ENCODE measurements around the gene MTFMT. TPM values are rescaled to one million over a fixed set of nuclear protein-coding genes. Genes with fewer than 3 reads are reported as not detected.

The MTFMT gene
- total RNA-seq, 2 donors from 2014 or later = 13.9 to 23.6 TPM

DNA sequence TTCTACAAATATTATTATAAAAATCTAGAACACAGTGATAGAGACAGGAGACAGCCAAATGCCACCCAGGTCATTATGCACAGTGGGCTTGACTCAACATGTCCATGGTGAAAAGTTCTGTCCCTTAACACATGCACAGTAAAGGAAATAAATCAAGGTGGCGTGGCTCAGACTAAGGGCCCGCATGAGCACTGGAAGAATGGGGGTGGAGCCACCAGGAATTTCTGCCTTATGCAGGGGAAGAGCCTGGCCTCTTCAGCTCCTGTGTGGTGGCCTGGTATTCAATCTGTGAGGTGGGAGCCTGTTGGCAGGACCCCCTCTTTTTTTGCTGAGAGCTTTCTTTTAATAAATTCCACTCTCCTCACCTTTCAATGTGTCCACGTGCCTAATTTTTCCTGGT is 22.6 kb downstream of the MTFMT start:
- DNase-seq (no peak), ATAC-seq (no peak)
- intact Hi-C loops (cut with DNase I) = no loop called here

DNA sequence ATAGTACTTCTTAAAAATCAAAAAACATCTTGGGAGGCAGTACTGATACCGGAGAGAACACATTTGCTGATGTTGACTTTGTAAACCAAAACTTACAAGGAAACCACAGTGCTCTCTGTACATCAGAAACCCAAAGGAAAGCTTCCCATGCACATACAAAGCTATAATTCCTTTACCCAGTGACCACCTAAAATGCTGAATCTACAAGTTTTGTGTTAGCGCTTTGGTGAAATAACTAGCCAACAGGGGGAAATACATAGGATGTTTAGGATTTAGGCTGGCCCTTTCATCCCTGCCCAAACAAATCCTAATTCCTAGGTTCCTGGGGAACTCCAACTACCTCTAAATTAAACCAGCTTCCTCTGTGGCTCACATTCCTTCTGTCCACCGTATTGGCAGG is 24.4 kb downstream of the MTFMT start:
- ATAC-seq (no peak), DNase-seq (no peak)
- intact Hi-C loops (cut with DNase I) = no loop called here

DNA sequence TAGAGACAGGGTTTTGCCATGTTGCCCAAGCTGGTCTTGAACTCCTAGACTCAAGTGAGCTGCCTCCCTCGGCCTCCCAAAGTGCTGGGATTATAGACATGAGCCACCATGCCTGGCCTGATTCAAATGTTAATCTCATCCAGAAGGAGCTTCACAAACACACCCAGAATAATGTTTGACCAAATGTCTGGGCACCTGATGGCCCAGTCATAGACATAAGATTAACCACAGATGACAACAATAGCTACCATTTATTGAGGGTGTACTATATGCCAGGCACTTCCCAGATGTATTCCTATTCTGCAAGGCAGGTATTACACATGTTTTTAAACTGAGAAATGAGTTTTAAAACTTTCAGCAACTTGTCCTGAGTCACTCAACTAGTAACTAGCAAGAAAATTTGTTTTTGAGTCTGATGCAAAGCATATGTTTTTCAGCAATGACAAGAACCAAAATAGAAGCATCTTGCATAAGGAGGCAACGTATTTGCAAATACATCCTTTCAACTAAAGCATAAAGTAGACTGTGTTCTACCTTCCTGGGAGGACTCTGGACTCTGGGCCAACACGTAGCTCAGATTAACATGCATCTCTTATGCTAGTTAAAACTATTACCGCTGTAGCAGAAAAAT is 31.6 kb downstream of the MTFMT start:
- no peak for DNase-seq
- intact Hi-C loops (cut with DNase I) = no loop called here
- ATAC-seq = no peak

DNA sequence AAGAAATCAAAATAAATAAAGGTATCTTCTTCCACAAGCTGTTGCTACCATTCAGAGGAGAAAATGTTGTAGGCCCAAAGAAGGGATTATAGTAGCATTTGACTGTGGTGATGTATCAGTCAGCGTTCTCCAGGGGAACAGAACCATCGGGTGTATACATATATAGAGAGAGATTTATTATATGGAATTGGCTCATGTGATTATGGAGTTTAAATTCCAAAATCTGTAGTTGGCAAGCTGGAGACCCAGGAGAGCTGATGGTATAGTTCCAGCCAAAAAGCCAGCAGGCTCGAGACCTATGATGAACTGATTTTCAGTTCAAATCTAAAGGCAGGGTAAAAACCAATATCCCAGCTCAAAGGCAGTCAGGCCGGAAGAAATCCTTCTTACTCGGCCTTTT is 32.4 kb downstream of the MTFMT start:
- intact Hi-C loops (cut with DNase I) = no loop called here
- no peak for ATAC-seq
- no peak for DNase-seq

DNA sequence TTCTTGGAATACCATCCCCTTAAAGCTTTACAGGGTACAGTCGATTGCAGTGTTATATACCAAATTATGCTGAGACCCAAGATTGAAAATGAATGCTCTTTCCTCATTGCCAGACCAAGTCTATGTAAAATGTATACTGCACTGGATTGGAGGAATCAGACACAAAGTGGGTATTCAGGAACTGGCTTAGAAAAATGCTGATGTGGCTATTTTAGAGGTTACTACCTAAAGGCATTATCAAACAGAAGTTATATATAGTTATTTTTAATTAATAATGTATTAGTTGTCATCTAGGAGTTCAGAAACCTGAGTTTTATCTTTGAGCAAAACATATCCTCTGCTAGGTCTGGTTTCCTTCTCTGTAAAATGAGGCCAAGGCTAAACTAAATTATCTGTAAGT is 36.1 kb downstream of the MTFMT start:
- ATAC-seq (no peak), DNase-seq (no peak)
- intact Hi-C loops (cut with DNase I) = no loop called here

DNA sequence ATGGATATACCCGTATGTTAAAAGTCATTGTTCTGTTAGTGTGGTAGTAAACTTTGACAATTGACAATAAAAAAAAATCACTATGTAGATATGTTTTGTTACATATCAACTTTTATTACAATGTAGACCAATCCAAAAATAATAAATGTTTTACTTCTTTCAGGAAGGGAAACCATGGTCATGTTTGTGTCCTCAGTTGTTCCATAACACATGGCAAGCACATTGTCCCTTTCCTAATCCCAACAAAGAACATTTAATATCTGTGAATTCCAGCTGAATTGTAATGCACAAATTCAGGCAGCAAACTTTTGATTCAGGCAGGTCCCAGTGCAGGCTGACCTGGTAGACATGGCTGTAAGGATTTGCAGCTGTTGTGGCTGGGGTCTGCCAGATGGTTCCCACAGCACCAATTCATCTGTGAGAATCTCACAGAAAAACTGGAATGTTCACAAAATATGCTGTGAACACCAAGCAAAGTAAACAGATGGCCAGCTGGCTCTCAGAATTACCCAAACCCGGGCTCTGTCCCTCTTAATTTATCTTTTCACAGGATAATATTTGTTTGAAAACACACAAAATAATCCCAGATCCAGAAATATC is 37.8 kb downstream of the MTFMT start:
- DNase-seq (no peak), ATAC-seq (no peak)
- intact Hi-C loops (cut with DNase I) = no loop called here

DNA sequence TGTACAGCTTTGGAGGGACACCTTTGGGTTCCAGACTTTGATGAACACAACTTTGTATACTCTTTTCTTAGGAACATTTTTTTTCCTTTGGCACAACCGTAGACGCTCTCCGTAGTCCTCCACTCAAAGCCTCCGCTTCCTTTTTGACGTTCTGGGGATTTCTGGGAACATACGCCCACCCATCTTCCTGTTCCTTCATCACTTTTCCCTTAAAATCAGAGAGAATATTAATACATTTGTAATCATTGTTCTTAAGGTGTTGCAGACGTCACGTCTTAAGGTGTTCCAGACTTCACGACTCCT is 39.3 kb downstream of the MTFMT start:
- intact Hi-C loops (cut with DNase I) = no loop called here
- peak; percentile 4 to 14 for ATAC-seq
- no peak for DNase-seq

DNA sequence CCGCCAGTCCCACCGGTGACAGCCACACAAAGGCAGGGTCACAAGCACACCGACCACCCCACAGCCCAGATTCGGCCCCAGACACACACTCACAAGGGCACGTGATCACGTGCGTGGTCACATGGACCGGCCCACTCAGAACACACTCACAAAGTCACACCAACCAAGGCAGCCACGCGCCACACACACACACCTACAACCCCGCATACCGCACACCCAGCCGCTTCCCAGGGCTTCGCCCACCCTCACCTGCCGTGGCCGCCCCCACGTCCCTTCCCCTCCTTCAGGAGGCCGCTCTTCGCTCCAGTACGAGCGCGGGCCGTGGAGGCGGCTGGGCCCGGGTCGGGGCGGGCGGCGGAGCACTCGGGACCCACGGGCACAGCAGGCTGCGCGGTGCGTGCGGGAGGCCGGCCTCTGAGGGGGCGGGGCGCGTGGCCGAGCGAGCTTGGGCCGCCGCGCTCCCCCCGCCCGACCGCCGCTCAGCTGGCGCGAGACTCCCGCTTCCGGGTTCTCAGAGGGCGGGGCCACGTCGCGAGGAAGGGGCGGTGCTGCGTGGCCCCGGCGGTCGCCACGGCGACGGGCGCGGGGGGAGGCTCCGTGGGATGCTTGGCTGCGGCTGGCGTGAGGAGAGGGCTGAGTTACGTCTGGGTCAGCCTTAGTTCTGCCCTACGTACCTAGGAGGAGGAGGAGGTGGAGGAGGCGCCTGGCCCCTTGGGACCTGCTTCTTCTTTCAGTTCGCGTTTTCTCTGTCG is 39.8 kb downstream of the MTFMT start, which contains the start of gene SPG21:
Gene SPG21, minus strand, starts transcription at position 499 of the 752 bp plus-strand sequence. CDS start 6,345 bp downstream, outside the sequence.
- ATAC-seq = peak; percentile 97
- intact Hi-C loops (cut with DNase I) = loop anchor here in 1 of 2 donors (10.0 kb wide), 1 partner anchor 145 kb away; the partner anchor contains the start of gene PLEKHO2
- peak; percentile 94 for DNase-seq

DNA sequence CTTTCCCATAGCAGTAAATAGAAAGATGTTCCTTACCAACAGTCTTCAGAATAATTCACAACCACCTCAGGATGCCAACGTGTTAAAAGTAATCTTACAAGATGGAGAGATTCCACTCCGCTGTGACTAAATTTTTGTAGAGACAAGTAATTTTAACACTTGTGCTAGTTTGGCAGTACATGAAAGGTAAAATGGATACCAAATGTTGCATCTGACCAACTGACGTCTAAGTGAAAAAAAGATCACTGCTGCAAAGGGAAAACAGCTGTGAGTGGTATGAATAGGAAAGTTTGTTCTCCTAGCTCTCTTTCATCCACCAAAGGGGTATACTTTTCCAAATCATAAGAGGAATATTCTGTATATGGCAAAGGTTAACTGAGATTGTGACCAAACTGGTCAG is 42.3 kb downstream of the MTFMT start:
- ATAC-seq (no peak), DNase-seq (no peak)
- intact Hi-C loops (cut with DNase I) = loop anchor here in 1 of 2 donors (10.0 kb wide), 1 partner anchor 142 kb away; the partner anchor contains the start of gene PLEKHO2

DNA sequence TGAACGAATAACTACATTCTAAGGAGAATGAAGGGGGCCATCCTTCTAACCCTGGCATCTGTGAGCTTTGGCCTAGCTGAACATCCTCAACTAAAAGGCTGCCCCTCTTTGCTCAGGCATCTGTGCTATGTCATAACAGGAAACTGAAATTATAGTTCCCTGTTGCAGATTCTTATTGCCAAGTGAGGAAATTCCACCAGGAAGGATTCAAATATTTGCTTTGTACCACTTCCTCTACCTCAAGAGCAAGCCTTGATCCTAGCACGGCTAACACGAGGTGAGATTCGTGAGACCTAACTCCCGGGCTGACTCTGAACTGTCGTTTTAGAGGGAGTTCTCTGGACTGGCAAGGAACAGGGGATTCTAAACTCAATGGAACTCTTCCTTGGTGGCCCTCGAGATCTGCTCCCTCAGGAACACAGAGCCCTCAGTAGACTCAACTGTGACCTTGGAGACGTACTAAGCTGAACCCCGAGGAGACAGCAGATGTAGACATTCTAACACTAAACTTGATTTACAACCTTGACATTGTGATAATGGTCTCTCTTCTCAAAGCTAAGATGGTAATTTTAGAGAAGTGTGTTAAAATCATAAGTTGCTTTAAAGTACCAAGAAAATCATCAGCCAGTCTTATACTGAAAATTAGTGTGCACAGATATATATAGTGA is 43.9 kb downstream of the MTFMT start:
- intact Hi-C loops (cut with DNase I) = loop anchor here in 1 of 2 donors (10.0 kb wide), 1 partner anchor 141 kb away; the partner anchor contains the start of gene PLEKHO2
- no peak for ATAC-seq
- DNase-seq = no peak

DNA sequence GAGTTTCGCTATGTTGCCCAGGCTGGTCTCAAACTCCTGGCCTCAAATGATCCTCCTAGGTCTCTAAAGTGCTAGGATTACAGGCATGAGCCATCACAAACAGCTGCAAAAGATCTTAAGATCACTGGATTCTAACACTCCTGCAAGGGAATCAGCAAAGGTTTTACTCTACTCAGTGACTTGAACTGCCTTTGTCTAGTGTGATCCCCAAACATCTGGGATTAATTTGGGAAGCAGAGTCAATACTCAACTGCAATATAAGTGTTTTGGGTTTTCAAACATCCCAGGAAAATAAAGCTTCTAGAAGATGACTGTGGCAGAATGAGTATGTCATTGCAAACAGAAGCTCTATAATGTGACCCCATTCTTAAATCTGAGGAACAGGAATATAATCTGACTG is 47.0 kb downstream of the MTFMT start:
- DNase-seq = no peak
- intact Hi-C loops (cut with DNase I) = loop anchor here in 1 of 2 donors (10.0 kb wide), 1 partner anchor 138 kb away; the partner anchor contains the start of gene PLEKHO2
- ATAC-seq = no peak

DNA sequence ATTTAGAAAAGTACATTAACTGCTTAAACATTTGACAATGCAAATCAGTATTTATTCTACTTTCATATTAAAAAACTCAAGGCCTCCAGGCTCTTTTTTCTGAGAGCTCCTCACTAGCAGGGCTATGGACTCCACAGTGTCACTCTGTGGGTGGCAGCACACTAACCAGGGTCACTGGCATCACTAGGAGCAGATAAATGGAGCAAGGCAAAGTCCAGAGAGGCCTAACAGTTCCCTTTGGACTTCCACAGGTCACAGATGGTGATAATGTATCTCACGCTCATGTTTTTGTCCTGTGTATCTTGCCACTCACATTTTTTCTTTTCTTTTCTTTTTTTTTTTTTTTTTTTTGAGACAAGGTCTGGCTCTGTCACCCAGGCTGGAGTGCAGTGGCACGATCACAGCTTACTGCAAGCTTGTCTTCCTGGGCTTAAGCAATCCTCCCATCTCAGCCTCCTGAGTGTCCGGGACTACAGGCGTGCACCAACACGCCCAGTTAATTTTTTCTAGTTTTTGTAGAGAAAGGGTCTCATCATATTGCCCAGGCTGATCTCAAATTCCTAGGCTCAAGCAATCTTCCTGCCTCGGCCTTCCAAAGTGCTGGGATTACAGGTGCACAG is 47.5 kb downstream of the MTFMT start:
- ATAC-seq (no peak), DNase-seq (no peak)
- intact Hi-C loops (cut with DNase I) = loop anchor here in 1 of 2 donors (10.0 kb wide), 1 partner anchor 137 kb away; the partner anchor contains the start of gene PLEKHO2

DNA sequence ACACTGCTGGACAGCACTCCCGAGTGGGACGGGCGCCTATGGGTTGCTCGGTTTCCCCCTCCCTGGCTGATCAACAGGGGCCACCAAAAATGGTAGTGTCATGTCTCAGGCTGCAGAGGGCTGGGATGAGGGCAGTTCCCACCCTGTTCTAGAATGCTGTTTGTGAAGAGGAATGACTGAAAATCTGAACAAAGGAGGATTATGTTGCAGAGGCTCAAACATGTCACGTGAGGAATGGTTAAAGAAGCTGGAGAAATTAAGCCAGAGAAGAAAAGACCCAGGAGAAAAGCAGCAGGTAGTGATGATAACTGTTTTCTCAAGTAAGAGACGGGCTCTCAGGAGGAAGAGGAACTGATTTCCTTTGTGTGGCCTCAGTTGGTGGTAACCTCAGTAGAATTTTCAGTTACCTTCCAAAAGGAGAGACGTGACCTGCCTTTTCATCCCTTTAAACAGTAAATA is 50.2 kb downstream of the MTFMT start:
- intact Hi-C loops (cut with DNase I) = no loop called here
- ATAC-seq (no peak), DNase-seq (no peak)

DNA sequence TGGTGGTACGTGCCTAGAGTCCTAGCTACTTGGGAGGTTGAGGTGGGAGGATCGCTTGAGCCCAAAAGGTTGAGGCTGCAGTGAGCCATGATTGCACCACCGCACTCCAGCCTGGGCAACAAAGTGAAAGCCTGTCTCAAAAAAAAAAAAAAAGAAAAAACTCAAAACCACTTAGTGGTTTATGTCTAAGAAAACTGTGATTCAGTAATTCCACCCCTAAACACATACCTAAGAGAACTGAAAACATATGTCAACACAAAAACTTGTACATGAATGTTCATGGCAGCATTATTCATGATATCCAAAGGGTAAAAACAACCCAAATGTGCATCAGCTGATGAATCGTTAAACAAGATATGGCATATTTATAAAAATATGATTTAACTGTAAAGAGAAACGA is 54.0 kb downstream of the MTFMT start:
- DNase-seq (no peak), ATAC-seq (no peak)
- intact Hi-C loops (cut with DNase I) = no loop called here

DNA sequence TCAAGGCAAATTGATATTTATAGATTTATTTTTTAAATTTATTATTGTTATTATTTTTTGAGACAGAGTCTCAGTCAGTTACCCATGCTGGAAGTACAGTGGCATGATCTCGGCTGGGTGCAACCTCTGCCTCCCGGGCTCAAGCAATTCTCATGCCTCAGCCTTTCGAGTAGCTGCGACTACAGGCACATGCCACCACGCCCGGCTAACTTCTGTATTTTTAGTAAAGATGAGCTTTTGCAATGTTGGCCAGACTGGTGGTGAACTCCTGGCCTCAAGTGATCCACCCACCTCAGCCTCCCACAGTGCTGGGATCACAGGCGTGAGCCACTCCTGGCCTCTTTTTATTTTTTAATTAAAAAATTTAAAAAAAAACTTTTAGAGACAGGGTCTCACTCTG is 58.7 kb downstream of the MTFMT start:
- no peak for DNase-seq
- intact Hi-C loops (cut with DNase I) = no loop called here
- no peak for ATAC-seq

DNA sequence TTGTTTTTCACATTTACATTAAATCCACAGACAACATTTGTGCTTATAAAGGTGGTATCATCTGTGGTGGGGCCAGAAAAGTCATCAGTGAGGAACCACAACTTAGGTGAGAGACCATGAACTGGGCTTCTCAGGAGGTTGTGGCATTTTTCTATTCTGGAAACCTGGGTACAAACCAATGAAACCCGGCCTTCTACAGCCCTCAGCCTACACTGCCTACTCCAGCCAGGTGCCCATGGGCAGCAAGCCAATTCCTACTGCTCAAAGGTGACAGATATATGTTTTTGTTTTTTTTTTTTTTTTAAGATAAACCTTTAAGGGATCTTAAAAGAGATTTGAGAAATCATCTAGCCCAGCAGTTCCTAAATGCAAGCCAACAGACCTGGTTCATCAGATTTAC is 60.0 kb downstream of the MTFMT start:
- intact Hi-C loops (cut with DNase I) = no loop called here
- ATAC-seq (no peak), DNase-seq (no peak)

DNA sequence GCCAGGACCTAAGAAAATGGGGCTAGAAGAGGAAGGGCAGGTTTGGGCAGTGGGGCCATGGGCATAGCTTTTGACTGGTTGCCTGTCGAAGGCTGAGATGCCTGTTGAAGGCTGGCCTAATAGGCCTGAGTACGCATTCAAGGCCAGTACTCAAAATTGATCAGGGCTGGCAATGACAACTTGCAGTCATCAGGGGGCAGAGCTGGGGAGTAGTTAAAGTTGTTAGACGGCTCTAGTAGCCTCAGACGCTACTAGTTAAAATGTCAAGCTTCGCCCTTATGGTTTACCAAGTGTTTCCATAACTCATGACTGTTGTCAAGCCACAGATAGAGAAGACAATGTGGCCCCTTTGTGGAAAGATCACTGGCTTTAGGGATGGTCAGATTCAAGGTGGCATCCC is 68.4 kb downstream of the MTFMT start:
- DNase-seq (no peak), ATAC-seq (no peak)
- intact Hi-C loops (cut with DNase I) = no loop called here

DNA sequence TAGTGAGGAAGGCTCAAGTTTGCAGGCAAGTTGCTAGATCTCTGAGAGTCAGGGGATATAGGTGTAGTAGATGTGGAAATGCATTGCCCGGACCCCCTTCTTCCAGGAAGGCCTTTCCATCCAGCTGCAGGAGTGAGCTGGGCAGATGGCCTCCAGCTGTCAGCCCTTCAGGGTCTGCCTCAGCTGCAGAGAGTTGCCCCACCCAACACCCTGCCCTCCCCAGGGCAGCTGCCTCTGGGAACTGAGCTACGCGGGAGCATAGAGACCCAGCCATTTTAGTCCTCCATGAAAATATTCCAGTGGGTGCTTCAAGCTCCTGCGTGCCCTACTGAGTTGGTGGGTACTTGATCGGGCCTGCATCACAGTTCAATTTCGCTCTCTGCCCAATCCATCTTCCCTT is 69.3 kb downstream of the MTFMT start:
- DNase-seq (no peak), ATAC-seq (no peak)
- intact Hi-C loops (cut with DNase I) = no loop called here

DNA sequence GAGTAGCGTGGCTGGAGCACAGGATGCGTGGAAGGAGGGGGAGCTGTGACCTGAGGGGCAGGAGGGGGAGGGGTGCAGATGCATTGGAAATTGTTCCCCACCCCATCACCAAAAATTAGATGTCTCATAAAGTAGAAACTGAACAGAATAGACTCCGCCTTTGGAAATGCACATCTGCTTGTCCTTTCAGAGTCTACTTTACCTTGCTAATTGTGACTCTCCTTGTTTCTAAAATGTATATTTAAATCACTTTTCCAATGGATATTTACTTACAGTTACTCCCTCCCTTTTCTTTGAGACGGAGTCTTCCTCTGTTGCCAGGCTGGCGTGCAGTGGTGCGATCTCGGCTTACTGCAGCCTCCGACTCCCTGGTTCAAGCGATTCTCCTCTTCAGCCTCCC is 70.3 kb downstream of the MTFMT start:
- ATAC-seq = no peak
- intact Hi-C loops (cut with DNase I) = no loop called here

More for the DNA sequence above, 70.3 kb downstream of the MTFMT start:
- no peak for DNase-seq
